HepG2 (cell line): ENCODE results near the gene SCFD1. TPM values are rescaled to one million over a fixed set of nuclear protein-coding genes. Genes with fewer than 3 reads are reported as not detected.

Experiments
- ATAC-seq: fragments of 200-7000 bp; cut with Tn5 transposase; 3 replicates; pipeline ENCODE4 v1.9.1; 2020; ENCODE audit warnings: mild to moderate bottlenecking, moderate library complexity
- BruUV-seq: library from RNA; stranded (reverse); fragments of 400-500 nt; replicated peaks from 2 replicates; lab custom pipeline; 2021; lab: Mats Ljungman, UMichigan
- CTCF ChIA-PET: fragments of 300-600 bp; formaldehyde crosslinking; extraction: SDS; loops from one replicate; lab custom pipeline; 2021; ENCODE audit warnings: low total read pairs, inconsistent platforms, low intra/inter-chr PET ratio; lab: Yijun Ruan, JAX
- POLR2A ChIA-PET: fragments of 350-600 bp; sonication (Branson Sonifier 250); formaldehyde crosslinking; loops from one replicate; lab custom pipeline; 2020; ENCODE audit warnings: antibody characterized with exemption, inconsistent platforms; lab: Yijun Ruan, JAX
- DNase-seq: peaks from one replicate; pipeline ENCODE4 v3.0.0-alpha.2; 2015; ENCODE audit warnings: low spot score
- FAIRE-seq: peaks from 3 replicates; lab custom pipeline; 2011; peaks lifted over from hg19 to GRCh38; lab: Jason Lieb, UNC
- H2AFZ ChIP-seq: one replicate; pipeline ENCODE4 v1.6.1; 2011; ENCODE audit warnings: low read length, inconsistent platforms
- H3K27ac ChIP-seq: fragments of 300-600 bp; 3 replicates; pipeline ENCODE4 v1.8.0; 2011; ENCODE audit warnings: mixed run types, mild to moderate bottlenecking, mixed read lengths, low read length, inconsistent platforms; ENCODE audit not compliant: insufficient read depth; ENCODE audit errors: extremely low read length
- H3K27me3 ChIP-seq, 2 experiments: fragments of 200-600 bp in 1 of 2; 2 replicates in 1 of 2; 3 replicates in 1 of 2; pipeline versions ENCODE4 v1.6.0 to v1.8.0; 2011; ENCODE audit warnings: low read length in 2 of 2, mild to moderate bottlenecking in 2 of 2, moderate library complexity in 2 of 2, inconsistent platforms in 1 of 2; ENCODE audit not compliant: insufficient read depth in 2 of 2, control insufficient read depth in 1 of 2
- H3K36me3 ChIP-seq, 2 experiments: fragments of 200-600 bp in 1 of 2; replicated peaks in 1 of 2; 2 replicates in 1 of 2; 3 replicates in 1 of 2; pipeline versions ENCODE4 v1.5.1 to v1.8.0; 2011; ENCODE audit warnings: low read length in 2 of 2, inconsistent platforms in 1 of 2; ENCODE audit not compliant: insufficient read depth in 2 of 2, control insufficient read depth in 1 of 2
- H3K4me1 ChIP-seq: 2 replicates; pipeline ENCODE4 v1.5.1; 2012; ENCODE audit warnings: low read length, inconsistent platforms; ENCODE audit not compliant: insufficient read depth
- H3K4me2 ChIP-seq: 2 replicates; pipeline ENCODE4 v1.6.0; 2011; ENCODE audit warnings: low read depth, low read length, inconsistent platforms
- H3K4me3 ChIP-seq, 3 experiments: fragments of 200-600 bp in 1 of 3; sonication (generic), shearing (Covaris generic) in 1 of 3; replicated peaks in 1 of 3; 2 replicates each; pipeline ENCODE4 v1.5.1; 2011 to 2016; ENCODE audit warnings: low read length in 3 of 3, inconsistent platforms in 2 of 3, low read depth in 2 of 3, mild to moderate bottlenecking in 2 of 3, control low read depth in 1 of 3, mixed read lengths in 1 of 3; ENCODE audit not compliant: insufficient read depth in 1 of 3
- H3K79me2 ChIP-seq: one replicate; pipeline ENCODE4 v1.6.1; 2011; ENCODE audit warnings: low read length, inconsistent platforms; ENCODE audit not compliant: insufficient read depth
- H3K9ac ChIP-seq: 2 replicates; pipeline ENCODE4 v1.6.0; 2011; ENCODE audit warnings: mild to moderate bottlenecking, low read depth, low read length, inconsistent platforms; ENCODE audit not compliant: insufficient read depth
- H3K9me3 ChIP-seq: 2 replicates; pipeline ENCODE4 v1.5.1; 2012; ENCODE audit warnings: mild to moderate bottlenecking, low read length
- H4K20me1 ChIP-seq: 2 replicates; pipeline ENCODE4 v1.6.0; 2011; ENCODE audit warnings: inconsistent platforms, mild to moderate bottlenecking, low read length, moderate library complexity; ENCODE audit not compliant: insufficient read depth
- IRX3 ChIP-seq: sonication (generic); formaldehyde crosslinking; IDR thresholded peaks from 2 replicates; pipeline ENCODE4 v1.8.1; 2023; ENCODE audit warnings: mild to moderate bottlenecking, low read depth, missing genetic modification reagents, borderline replicate concordance
- NFATC3 ChIP-seq: sonication (generic); formaldehyde crosslinking; IDR thresholded peaks from 2 replicates; pipeline ENCODE4 v1.5.1; 2020; ENCODE audit warnings: mild to moderate bottlenecking, missing genetic modification reagents
- RBM22 ChIP-seq: fragments of 200-400 bp; formaldehyde crosslinking; optimal IDR thresholded peaks from 2 replicates; pipeline ENCODE3; 2017; ENCODE audit warnings: mild to moderate bottlenecking, low read length, moderate library complexity
- TCF12 ChIP-seq, 2 experiments: fragments of 450-650 bp in 1 of 2; sonication (generic) in 1 of 2; formaldehyde crosslinking in 1 of 2; IDR thresholded peaks; 2 replicates each; pipeline versions ENCODE4 v1.6.1 to v1.8.0; 2017 to 2022; ENCODE audit warnings: antibody characterized with exemption in 1 of 2, mild to moderate bottlenecking in 1 of 2, missing genetic modification reagents in 1 of 2, moderate library complexity in 1 of 2
- ZNF205 ChIP-seq: IDR thresholded peaks from 2 replicates; pipeline ENCODE4 v1.6.1; 2018; ENCODE audit warnings: missing biosample characterization, missing genetic modification reagents
- ZNF841 ChIP-seq: sonication (generic); formaldehyde crosslinking; IDR thresholded peaks from 2 replicates; pipeline ENCODE4 v1.8.1; 2023; ENCODE audit warnings: missing genetic modification reagents, borderline replicate concordance
- WGBS: methylation state at CpG from one replicate; pipeline ENCODE4 v1.1.6; 2017; ENCODE audit warnings: low lambda C conversion rate; 5-methylcytosine and 5-hydroxymethylcytosine counted together
- in situ Hi-C: cut with HindIII; loops from 2 replicates; pipeline ENCODE4 v1.10.0; 2017; ENCODE audit warnings: low pct_unique_long_range_greater_than_20kb; ENCODE audit not compliant: extremely low pct_ligation_motif_present
- intact Hi-C: fragments of 100-400 bp; cut with micrococcal nuclease; formaldehyde crosslinking; loops from one replicate; pipeline ENCODE4 v1.10.0; 2022; ENCODE audit not compliant: unreplicated experiment
- polyA plus RNA-seq, 8 experiments: library from polyadenylated mRNA; depleted of rRNA in 3 of 8; stranded (reverse) in 7 of 8; unstranded in 1 of 8; fragments of >200 nt; fragmentation: Illumina TruSeq in 4 of 8; extraction: Trizol in 4 of 8; gene quantifications; 2 replicates each; pipeline versions ENCODE4 v1.2.1 to v1.2.3, GENCODE V29; 2011 to 2016; ENCODE audit warnings: low read depth in 4 of 8, missing spikeins in 1 of 8, mixed read lengths in 1 of 8; ENCODE audit not compliant: insufficient read depth in 1 of 8
- total RNA-seq, 5 experiments: library from RNA; depleted of rRNA; stranded (reverse); fragments of >200 nt; fragmentation: Illumina TruSeq; extraction: Trizol; gene quantifications; 2 replicates each; pipeline ENCODE4 v1.2.3, GENCODE V29; 2016; ENCODE audit warnings: low read depth in 1 of 5
- TF ChIP-seq, protein P1 (sequence below): sonication (generic); formaldehyde crosslinking; IDR thresholded peaks from 2 replicates; pipeline ENCODE4 v1.5.0; 2020; ENCODE audit warnings: missing genetic modification reagents, mild to moderate bottlenecking, borderline replicate concordance
- TF ChIP-seq, protein P2 (sequence below): sonication (generic); formaldehyde crosslinking; IDR thresholded peaks from 2 replicates; pipeline ENCODE4 v1.4.0; 2020; ENCODE audit warnings: mild to moderate bottlenecking, missing genetic modification reagents
- TF ChIP-seq, protein P3 (sequence below): sonication (generic); formaldehyde crosslinking; IDR thresholded peaks from 2 replicates; pipeline ENCODE4 v1.4.0; 2020; ENCODE audit warnings: missing genetic modification reagents
- TF ChIP-seq, protein P4 (sequence below): sonication (generic); formaldehyde crosslinking; IDR thresholded peaks from 2 replicates; pipeline ENCODE4 v1.4.0; 2020; ENCODE audit warnings: missing genetic modification reagents

The SCFD1 gene
- total and polyA plus RNA-seq, 2 of the 13 experiments (the other 11 are each of a cell fraction or from before 2014, with no cell fraction given): 235 to 256 TPM

DNA sequence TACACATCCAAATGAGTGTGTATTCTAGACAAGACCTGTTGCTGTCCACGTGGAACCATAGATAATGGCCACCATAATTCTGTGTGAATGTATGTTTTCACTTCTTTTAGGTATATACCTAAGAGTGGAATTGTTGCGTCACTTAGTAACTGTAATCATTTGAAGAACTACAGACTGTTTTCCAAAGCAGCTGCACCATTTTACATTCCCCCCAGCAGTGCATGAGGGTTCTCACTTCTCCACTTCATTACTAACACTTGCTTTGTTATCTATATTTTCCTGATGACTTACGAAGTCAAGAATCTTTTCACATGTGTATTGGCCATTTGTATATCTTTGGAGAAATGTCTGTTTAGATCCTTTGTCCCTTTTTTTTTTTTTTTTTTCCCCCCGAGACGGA lies 106.4 kb downstream of the SCFD1 start:
- peak; percentile 23 for TF ChIP-seq RBM22
- TF ChIP-seq IRX3 (CRISPR knock-in tag): no peak
- no peak for TF ChIP-seq TCF12 (IDR thresholded peaks at IDR 0.05)
- no peak for TF ChIP-seq TCF12 (CRISPR knock-in tag; IDR thresholded peaks at IDR 0.05)
- TF ChIP-seq, protein P1, sequence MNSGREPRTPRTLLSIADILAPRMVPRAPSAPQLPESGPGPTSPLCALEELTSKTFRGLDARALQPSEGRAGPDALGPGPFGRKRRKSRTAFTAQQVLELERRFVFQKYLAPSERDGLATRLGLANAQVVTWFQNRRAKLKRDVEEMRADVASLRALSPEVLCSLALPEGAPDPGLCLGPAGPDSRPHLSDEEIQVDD (CRISPR knock-in tag): no peak
- TF ChIP-seq, protein P2, sequence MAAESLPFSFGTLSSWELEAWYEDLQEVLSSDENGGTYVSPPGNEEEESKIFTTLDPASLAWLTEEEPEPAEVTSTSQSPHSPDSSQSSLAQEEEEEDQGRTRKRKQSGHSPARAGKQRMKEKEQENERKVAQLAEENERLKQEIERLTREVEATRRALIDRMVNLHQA (CRISPR knock-in tag): no peak
- TF ChIP-seq, all 625 proteins: peak for 1
- no TSS peak for BruUV-seq
- Histone ChIP-seq H3K9me3 (no peaks in the 10 kb centered on the region), H3K9ac (no peak overlapping the region), H3K4me2 (no peak overlapping the region), H2AFZ (no peak overlapping the region), H3K36me3 (peaks cover 23 to 58% of the 10 kb centered on the region in 2 experiments), H3K27ac (no peak overlapping the region), H3K4me3 (no peak overlapping the region), H3K79me2 (no peaks in the 10 kb centered on the region), H4K20me1 (no peaks in the 10 kb centered on the region), H3K4me1 (no peaks in the 10 kb centered on the region), H3K27me3 (no peaks in the 10 kb centered on the region)
- intact Hi-C loops (no loop called here), in situ Hi-C loops (no loop called here)
- WGBS: 98% methylated on average over 5 of the region's 5 CpGs
- DNase-seq (no peak), ATAC-seq (no peak; the same call in 1 of the 3 replicates), FAIRE-seq (no peak)
- CTCF ChIA-PET: no interaction called here
- POLR2A ChIA-PET: no interaction called here

DNA sequence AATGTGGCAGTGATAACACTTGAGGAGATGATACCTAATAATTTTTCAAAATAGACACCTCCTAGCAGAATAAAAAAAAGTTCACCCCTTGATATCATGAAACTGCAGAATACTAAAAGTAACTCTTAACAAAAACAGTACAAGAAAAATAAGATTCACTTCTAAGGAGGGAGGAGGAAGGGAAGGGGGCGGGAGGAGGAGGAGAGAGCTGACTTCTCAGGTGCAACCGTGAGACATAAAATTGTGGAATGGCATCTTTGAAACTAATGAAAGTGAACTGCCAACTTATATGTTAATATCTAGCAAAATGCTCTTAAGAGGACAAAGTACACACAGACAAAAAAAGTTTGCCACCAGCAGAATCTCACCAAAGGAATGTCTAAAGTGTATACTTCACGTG lies 115.8 kb downstream of the SCFD1 start:
- CTCF ChIA-PET: no interaction called here
- no peaks in the 10 kb centered on the region for H3K9me3 ChIP-seq
- no TSS peak for BruUV-seq
- TF ChIP-seq ZNF841 (no peak), NFATC3 (no peak), ZNF205 (CRISPR knock-in tag) (no peak)
- TF ChIP-seq, protein P3, sequence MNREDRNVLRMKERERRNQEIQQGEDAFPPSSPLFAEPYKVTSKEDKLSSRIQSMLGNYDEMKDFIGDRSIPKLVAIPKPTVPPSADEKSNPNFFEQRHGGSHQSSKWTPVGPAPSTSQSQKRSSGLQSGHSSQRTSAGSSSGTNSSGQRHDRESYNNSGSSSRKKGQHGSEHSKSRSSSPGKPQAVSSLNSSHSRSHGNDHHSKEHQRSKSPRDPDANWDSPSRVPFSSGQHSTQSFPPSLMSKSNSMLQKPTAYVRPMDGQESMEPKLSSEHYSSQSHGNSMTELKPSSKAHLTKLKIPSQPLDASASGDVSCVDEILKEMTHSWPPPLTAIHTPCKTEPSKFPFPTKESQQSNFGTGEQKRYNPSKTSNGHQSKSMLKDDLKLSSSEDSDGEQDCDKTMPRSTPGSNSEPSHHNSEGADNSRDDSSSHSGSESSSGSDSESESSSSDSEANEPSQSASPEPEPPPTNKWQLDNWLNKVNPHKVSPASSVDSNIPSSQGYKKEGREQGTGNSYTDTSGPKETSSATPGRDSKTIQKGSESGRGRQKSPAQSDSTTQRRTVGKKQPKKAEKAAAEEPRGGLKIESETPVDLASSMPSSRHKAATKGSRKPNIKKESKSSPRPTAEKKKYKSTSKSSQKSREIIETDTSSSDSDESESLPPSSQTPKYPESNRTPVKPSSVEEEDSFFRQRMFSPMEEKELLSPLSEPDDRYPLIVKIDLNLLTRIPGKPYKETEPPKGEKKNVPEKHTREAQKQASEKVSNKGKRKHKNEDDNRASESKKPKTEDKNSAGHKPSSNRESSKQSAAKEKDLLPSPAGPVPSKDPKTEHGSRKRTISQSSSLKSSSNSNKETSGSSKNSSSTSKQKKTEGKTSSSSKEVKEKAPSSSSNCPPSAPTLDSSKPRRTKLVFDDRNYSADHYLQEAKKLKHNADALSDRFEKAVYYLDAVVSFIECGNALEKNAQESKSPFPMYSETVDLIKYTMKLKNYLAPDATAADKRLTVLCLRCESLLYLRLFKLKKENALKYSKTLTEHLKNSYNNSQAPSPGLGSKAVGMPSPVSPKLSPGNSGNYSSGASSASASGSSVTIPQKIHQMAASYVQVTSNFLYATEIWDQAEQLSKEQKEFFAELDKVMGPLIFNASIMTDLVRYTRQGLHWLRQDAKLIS (CRISPR knock-in tag): no peak
- TF ChIP-seq, protein P4, sequence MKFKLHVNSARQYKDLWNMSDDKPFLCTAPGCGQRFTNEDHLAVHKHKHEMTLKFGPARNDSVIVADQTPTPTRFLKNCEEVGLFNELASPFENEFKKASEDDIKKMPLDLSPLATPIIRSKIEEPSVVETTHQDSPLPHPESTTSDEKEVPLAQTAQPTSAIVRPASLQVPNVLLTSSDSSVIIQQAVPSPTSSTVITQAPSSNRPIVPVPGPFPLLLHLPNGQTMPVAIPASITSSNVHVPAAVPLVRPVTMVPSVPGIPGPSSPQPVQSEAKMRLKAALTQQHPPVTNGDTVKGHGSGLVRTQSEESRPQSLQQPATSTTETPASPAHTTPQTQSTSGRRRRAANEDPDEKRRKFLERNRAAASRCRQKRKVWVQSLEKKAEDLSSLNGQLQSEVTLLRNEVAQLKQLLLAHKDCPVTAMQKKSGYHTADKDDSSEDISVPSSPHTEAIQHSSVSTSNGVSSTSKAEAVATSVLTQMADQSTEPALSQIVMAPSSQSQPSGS (CRISPR knock-in tag): no peak

More for the DNA sequence above, 115.8 kb downstream of the SCFD1 start:
- 88% methylated on average over 3 of the region's 3 CpGs for WGBS
- no peak overlapping the region for H2AFZ ChIP-seq
- H3K9ac ChIP-seq: no peak overlapping the region
- no peak for FAIRE-seq
- H3K27me3 ChIP-seq: no peaks in the 10 kb centered on the region; a peak in 1 of 5 replicates
- H3K4me3 ChIP-seq: no peak overlapping the region
- no peak for DNase-seq
- no peak overlapping the region for H3K4me2 ChIP-seq
- H4K20me1 ChIP-seq: no peaks in the 10 kb centered on the region
- ATAC-seq: no peak; the same call in 2 of the 3 replicates
- H3K79me2 ChIP-seq: no peaks in the 10 kb centered on the region
- no peak overlapping the region for H3K27ac ChIP-seq
- H3K4me1 ChIP-seq: no peaks in the 10 kb centered on the region
- intact Hi-C loops (loop anchor here (2.0 kb wide), 1 partner anchor 17 kb away; no protein-coding TSS in a partner anchor), in situ Hi-C loops (no loop called here)
- POLR2A ChIA-PET: no interaction called here
- H3K36me3 ChIP-seq: peaks cover 17 to 37% of the 10 kb centered on the region in 2 experiments
